Endothelial cell of umbilical vein (primary cell): ENCODE results near the gene C1QA. TPM values are rescaled to one million over a fixed set of nuclear protein-coding genes. Genes with fewer than 3 reads are reported as not detected.
"Not testable (repeated sequence)": the region's sequence is repeated elsewhere in the genome, so short reads cannot be mapped to it uniquely, and the experiment has no call there.

Source experiments
- BruUV-seq: library from RNA; stranded (reverse); fragments of 400-500 nt; replicated peaks from 2 replicates; lab custom pipeline; 2021; lab: Mats Ljungman, UMichigan
- CTCF ChIA-PET: fragments of 300-600, 350-600 bp; sonication (Branson Sonifier 250); formaldehyde crosslinking; loops from one replicate; lab custom pipeline; 2021; ENCODE audit warnings: antibody characterized with exemption, inconsistent platforms; lab: Charles Lee
- POLR2A ChIA-PET: fragments of 300-600, 350-600 bp; sonication (Branson Sonifier 250); formaldehyde crosslinking; loops from one replicate; lab custom pipeline; 2021; ENCODE audit warnings: antibody characterized with exemption, inconsistent platforms; lab: Charles Lee
- DNase-seq: peaks from one replicate; pipeline ENCODE4 v3.0.0-alpha.2; 2011; ENCODE audit warnings: low read depth, low spot score
- FAIRE-seq: peaks from 2 replicates; lab custom pipeline; 2011; peaks lifted over from hg19 to GRCh38; lab: Jason Lieb, UNC
- H2AFZ ChIP-seq: 2 replicates; pipeline ENCODE4 v1.6.0; 2012; ENCODE audit warnings: low read depth, low read length, control low read depth, inconsistent platforms
- H3K27ac ChIP-seq: 2 replicates; pipeline ENCODE4 v1.5.1; 2011; ENCODE audit warnings: low read depth, mild to moderate bottlenecking, control low read depth, low read length, moderate library complexity; ENCODE audit not compliant: insufficient read depth
- H3K27me3 ChIP-seq, 2 experiments: 2 replicates each; pipeline versions ENCODE4 v1.6.0 to v1.6.1; 2011; ENCODE audit warnings: low read length in 2 of 2, mixed read lengths in 1 of 2; ENCODE audit not compliant: control insufficient read depth in 2 of 2, insufficient read depth in 2 of 2
- H3K36me3 ChIP-seq, 2 experiments: 2 replicates in 1 of 2; 3 replicates in 1 of 2; pipeline ENCODE4 v1.5.1; 2011; ENCODE audit warnings: low read length in 2 of 2, mild to moderate bottlenecking in 1 of 2, moderate library complexity in 1 of 2; ENCODE audit not compliant: control insufficient read depth in 2 of 2, insufficient read depth in 2 of 2; ENCODE audit errors: extremely low read depth in 1 of 2
- H3K4me1 ChIP-seq: 3 replicates; pipeline ENCODE4 v1.5.1; 2011; ENCODE audit warnings: mild to moderate bottlenecking, low read length; ENCODE audit not compliant: control insufficient read depth, insufficient read depth; ENCODE audit errors: extremely low read depth
- H3K4me2 ChIP-seq: 2 replicates; pipeline ENCODE4 v1.6.1; 2011; ENCODE audit warnings: low read length, control low read depth, mixed read lengths; ENCODE audit not compliant: insufficient read depth
- H3K4me3 ChIP-seq, 3 experiments: fragments of 200-600 bp in 1 of 3; sonication (generic), shearing (Covaris generic) in 1 of 3; replicated peaks in 1 of 3; 2 replicates each; pipeline ENCODE4 v1.5.1; 2011 to 2016; ENCODE audit warnings: control low read depth in 3 of 3, low read length in 3 of 3, mild to moderate bottlenecking in 2 of 3, inconsistent platforms in 1 of 3, low read depth in 1 of 3, moderate library complexity in 1 of 3; ENCODE audit not compliant: insufficient read depth in 1 of 3
- H3K79me2 ChIP-seq: 2 replicates; pipeline ENCODE4 v1.6.0; 2012; ENCODE audit warnings: low read length, inconsistent platforms; ENCODE audit not compliant: control insufficient read depth, insufficient read depth
- H3K9ac ChIP-seq: replicated peaks from 2 replicates; pipeline ENCODE3; 2011; ENCODE audit warnings: low read length, control low read depth; ENCODE audit not compliant: insufficient read depth; ENCODE audit errors: extremely low read depth
- H3K9me1 ChIP-seq: replicated peaks from 3 replicates; pipeline ENCODE4 v1.6.0; 2011; ENCODE audit warnings: mild to moderate bottlenecking, low read length; ENCODE audit not compliant: control insufficient read depth, insufficient read depth; ENCODE audit errors: extremely low read depth
- H3K9me3 ChIP-seq: replicated peaks from 2 replicates; pipeline ENCODE4 v1.5.1; 2012; ENCODE audit warnings: low read length, inconsistent platforms; ENCODE audit not compliant: control insufficient read depth, insufficient read depth
- H4K20me1 ChIP-seq: replicated peaks from 2 replicates; pipeline ENCODE3; 2011; ENCODE audit warnings: mild to moderate bottlenecking, low read length; ENCODE audit not compliant: control insufficient read depth, insufficient read depth; ENCODE audit errors: extremely low read depth
- EZH2 ChIP-seq: IDR thresholded peaks from 2 replicates; pipeline ENCODE4 v1.6.1; 2012; ENCODE audit warnings: borderline replicate concordance, low read depth, mild to moderate bottlenecking, moderate library complexity, low read length, inconsistent platforms; ENCODE audit not compliant: severe bottlenecking
- FOS ChIP-seq: IDR thresholded peaks from 2 replicates; pipeline ENCODE4 v1.6.1; 2011; ENCODE audit warnings: mild to moderate bottlenecking, low read length, moderate library complexity, borderline replicate concordance; ENCODE audit not compliant: insufficient read depth
- GATA2 ChIP-seq: IDR thresholded peaks from 2 replicates; pipeline ENCODE4 v1.7.0; 2011; ENCODE audit warnings: low read depth, mild to moderate bottlenecking, moderate library complexity, mixed read lengths, low read length; ENCODE audit not compliant: insufficient read length, insufficient read depth
- JUN ChIP-seq: IDR thresholded peaks from 2 replicates; pipeline ENCODE4 v1.6.1; 2011; ENCODE audit warnings: borderline replicate concordance, low read depth; ENCODE audit not compliant: insufficient read length, insufficient read depth
- MYC ChIP-seq: IDR thresholded peaks from one replicate; pipeline ENCODE4 v1.6.1; 2011; ENCODE audit warnings: mild to moderate bottlenecking, low read depth, low read length
- POLR2A ChIP-seq: IDR thresholded peaks from 2 replicates; pipeline ENCODE4 v1.6.1; 2012; ENCODE audit warnings: low read depth, mild to moderate bottlenecking, control low read depth, low read length
- POLR2AphosphoS5 ChIP-seq: IDR thresholded peaks from 2 replicates; pipeline ENCODE4 v1.6.1; 2012; ENCODE audit warnings: low read depth, mild to moderate bottlenecking, control low read depth, low read length, moderate library complexity; ENCODE audit not compliant: insufficient read depth
- dilution Hi-C: fragments of 300-500 bp; cut with MboI; formaldehyde crosslinking; loops from one replicate; pipeline ENCODE4 v1.15.0; 2019; ENCODE audit warnings: low sequenced_read_pairs; ENCODE audit not compliant: extremely low pct_ligation_motif_present
- intact Hi-C: fragments of 100-400 bp; cut with micrococcal nuclease; formaldehyde crosslinking; loops from one replicate; pipeline ENCODE4 v1.10.0; 2022
- polyA plus RNA-seq, 4 experiments: library from polyadenylated mRNA; depleted of rRNA in 3 of 4; stranded (reverse) in 3 of 4; unstranded in 1 of 4; fragments of >200 nt; gene quantifications; 2 replicates each; pipeline versions ENCODE4 v1.2.1 to v1.2.3, GENCODE V29; 2011 to 2012; ENCODE audit warnings: missing spikeins in 1 of 4
- total RNA-seq: library from RNA; stranded (reverse); gene quantifications from 2 replicates; pipeline ENCODE4 v1.2.3, GENCODE V29; 2021
- TF ChIP-seq, protein P1 (sequence below): IDR thresholded peaks from 2 replicates; pipeline ENCODE4 v1.6.1; 2011; ENCODE audit not compliant: insufficient read depth, insufficient read length
- TF ChIP-seq, protein P2 (sequence below), 2 donors: IDR thresholded peaks; 1 replicate in 1 of 2; 2 replicates in 1 of 2; pipeline ENCODE4 v1.5.1; 2011; ENCODE audit warnings: low read length in 2 of 2, mild to moderate bottlenecking in 2 of 2, moderate library complexity in 2 of 2, control low read depth in 1 of 2, inconsistent platforms in 1 of 2, low read depth in 1 of 2; ENCODE audit not compliant: insufficient read depth in 1 of 2; ENCODE audit errors: extremely low read depth in 1 of 2

Gene C1QA
- total and polyA plus RNA-seq, 2 donors (not counting 3 experiments of a cell fraction or from before 2014, with no cell fraction given): not detected

DNA sequence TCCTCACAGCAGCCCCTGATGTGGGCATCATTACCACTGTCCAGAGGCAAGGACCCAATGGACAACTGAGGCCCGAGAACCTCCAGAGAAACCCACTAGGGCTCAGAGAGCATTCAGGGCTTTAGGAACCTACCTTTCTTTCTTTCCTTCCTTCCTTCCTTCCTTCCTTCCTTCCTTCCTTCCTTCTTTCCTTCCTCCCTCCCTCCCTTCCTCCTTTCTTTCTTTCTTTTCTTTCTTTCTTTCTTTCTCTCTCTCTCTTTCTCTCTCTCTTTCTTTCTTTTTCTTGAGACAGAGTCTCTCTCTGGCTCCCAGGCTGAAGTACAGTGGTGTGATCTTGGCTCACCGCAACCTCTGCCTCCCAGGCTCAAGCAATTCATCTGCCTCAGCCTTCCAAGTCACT is 32.4 kb downstream of the C1QA start:
- H3K4me1 ChIP-seq, H3K79me2 ChIP-seq, intact Hi-C loops, FAIRE-seq, H3K4me3 ChIP-seq, POLR2A ChIA-PET, BruUV-seq, H2AFZ ChIP-seq, H3K4me2 ChIP-seq, H4K20me1 ChIP-seq, DNase-seq, H3K9me3 ChIP-seq, H3K27ac ChIP-seq, H3K9me1 ChIP-seq, H3K36me3 ChIP-seq, H3K9ac ChIP-seq: not testable (repeated sequence)
- peaks cover 15 to 18% of the 10 kb centered on the region in 2 experiments for H3K27me3 ChIP-seq
- dilution Hi-C loops: loop anchor here (25.0 kb wide), 1 partner anchor 293 kb away; the partner anchor contains the start of gene LACTBL1
- CTCF ChIA-PET: interaction anchor here (1.0 to 7.3 kb wide), 3 partner anchors 34 to 295 kb away, joined by 4 to 125 read pairs (median 42); no protein-coding TSS in a partner anchor

DNA sequence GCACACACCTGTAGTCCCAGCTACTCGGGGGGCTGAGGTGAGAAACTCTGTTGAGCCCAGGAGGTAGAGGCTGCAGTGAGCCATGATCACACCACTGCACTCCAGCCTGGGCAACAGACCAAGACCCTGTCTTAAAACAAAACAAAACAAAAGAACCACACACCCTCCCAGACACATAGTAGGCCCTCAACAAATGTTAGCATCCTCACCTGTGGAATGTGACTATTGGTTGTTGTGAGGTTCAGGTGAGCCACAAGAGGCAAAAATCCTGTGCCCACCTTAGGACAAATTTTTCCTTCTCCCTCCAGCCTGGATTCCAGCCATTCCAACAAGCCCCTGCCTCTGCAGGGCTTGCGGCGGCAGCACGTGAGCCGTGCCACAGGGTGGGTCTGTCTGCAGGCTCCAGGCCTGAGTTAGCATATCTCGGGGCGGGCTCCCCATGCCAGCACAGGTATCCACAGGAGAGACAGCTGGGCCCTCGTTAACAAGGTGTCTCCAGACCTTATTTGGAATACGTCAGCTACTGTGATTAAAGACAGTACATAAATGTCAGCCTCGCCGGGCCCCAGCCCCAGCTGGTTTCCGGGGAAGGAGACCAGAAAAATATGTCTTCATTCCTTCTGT is 34.0 kb downstream of the C1QA start:
- ChIA-PET CTCF (interaction anchor here (1.7 to 4.8 kb wide), 2 partner anchors 260 to 295 kb away, joined by 6 to 55 read pairs; no protein-coding TSS in a partner anchor), POLR2A (interaction anchor here (0.6 kb wide), 1 partner anchor 321 kb away, joined by 5 read pairs; no protein-coding TSS in a partner anchor)
- no peak overlapping the region for H3K4me2 ChIP-seq
- TF ChIP-seq, protein P1, sequence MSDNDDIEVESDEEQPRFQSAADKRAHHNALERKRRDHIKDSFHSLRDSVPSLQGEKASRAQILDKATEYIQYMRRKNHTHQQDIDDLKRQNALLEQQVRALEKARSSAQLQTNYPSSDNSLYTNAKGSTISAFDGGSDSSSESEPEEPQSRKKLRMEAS: no peak
- TF ChIP-seq POLR2A: no peak
- TF ChIP-seq POLR2AphosphoS5: no peak
- no peak for TF ChIP-seq EZH2
- TF ChIP-seq FOS: no peak
- TF ChIP-seq MYC: no peak
- TF ChIP-seq JUN: no peak
- TF ChIP-seq GATA2: no peak
- TF ChIP-seq, protein P2, sequence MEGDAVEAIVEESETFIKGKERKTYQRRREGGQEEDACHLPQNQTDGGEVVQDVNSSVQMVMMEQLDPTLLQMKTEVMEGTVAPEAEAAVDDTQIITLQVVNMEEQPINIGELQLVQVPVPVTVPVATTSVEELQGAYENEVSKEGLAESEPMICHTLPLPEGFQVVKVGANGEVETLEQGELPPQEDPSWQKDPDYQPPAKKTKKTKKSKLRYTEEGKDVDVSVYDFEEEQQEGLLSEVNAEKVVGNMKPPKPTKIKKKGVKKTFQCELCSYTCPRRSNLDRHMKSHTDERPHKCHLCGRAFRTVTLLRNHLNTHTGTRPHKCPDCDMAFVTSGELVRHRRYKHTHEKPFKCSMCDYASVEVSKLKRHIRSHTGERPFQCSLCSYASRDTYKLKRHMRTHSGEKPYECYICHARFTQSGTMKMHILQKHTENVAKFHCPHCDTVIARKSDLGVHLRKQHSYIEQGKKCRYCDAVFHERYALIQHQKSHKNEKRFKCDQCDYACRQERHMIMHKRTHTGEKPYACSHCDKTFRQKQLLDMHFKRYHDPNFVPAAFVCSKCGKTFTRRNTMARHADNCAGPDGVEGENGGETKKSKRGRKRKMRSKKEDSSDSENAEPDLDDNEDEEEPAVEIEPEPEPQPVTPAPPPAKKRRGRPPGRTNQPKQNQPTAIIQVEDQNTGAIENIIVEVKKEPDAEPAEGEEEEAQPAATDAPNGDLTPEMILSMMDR (IDR thresholded peaks at IDR 0.05; ENCODE audit: extremely low read depth in 1 of 2, insufficient read depth in 1 of 2, low read depth in 1 of 2, low read length in 2 of 2): no peak
- H3K79me2 ChIP-seq: no peaks in the 10 kb centered on the region
- H3K9ac ChIP-seq: no peak overlapping the region
- FAIRE-seq (no peak), DNase-seq (no peak)
- no peaks in the 10 kb centered on the region for H3K9me1 ChIP-seq
- no peaks in the 10 kb centered on the region for H3K4me1 ChIP-seq
- H3K9me3 ChIP-seq: no peaks in the 10 kb centered on the region
- H2AFZ ChIP-seq: no peak overlapping the region
- H4K20me1 ChIP-seq: no peaks in the 10 kb centered on the region
- no peak overlapping the region for H3K27ac ChIP-seq
- dilution Hi-C loops: loop anchor here (25.0 kb wide), 1 partner anchor 292 kb away; the partner anchor contains the start of gene LACTBL1
- H3K27me3 ChIP-seq: peaks cover 15 to 18% of the 10 kb centered on the region in 2 experiments
- H3K4me3 ChIP-seq: no peak overlapping the region
- H3K36me3 ChIP-seq: no peaks in the 10 kb centered on the region
- intact Hi-C loops: no loop called here
- BruUV-seq: no TSS peak
